Epithelial cell of esophagus (primary cell): ENCODE data around the gene LEMD1.

Experiments used
- DNase-seq: peaks from one replicate; pipeline ENCODE4 v3.0.0; 2010; ENCODE audit warnings: low read depth
- H3K4me3 ChIP-seq: 2 replicates; pipeline ENCODE4 v1.5.1; 2011; ENCODE audit warnings: mild to moderate bottlenecking, low read length, control low read depth
- TF ChIP-seq, protein P1 (sequence below): IDR thresholded peaks from 2 replicates; pipeline ENCODE4 v1.5.1; 2011; ENCODE audit warnings: low read depth, mild to moderate bottlenecking, low read length, control low read depth, inconsistent platforms; ENCODE audit not compliant: insufficient read depth; ENCODE audit errors: missing control alignments

The LEMD1 gene

GRCh38 chr1:205429762-205430695 lies 8.2 kb upstream of the LEMD1 start:
- H3K4me3 ChIP-seq = peak overlapping the region; percentile 47
- DNase-seq = no peak
- TF ChIP-seq, protein P1, sequence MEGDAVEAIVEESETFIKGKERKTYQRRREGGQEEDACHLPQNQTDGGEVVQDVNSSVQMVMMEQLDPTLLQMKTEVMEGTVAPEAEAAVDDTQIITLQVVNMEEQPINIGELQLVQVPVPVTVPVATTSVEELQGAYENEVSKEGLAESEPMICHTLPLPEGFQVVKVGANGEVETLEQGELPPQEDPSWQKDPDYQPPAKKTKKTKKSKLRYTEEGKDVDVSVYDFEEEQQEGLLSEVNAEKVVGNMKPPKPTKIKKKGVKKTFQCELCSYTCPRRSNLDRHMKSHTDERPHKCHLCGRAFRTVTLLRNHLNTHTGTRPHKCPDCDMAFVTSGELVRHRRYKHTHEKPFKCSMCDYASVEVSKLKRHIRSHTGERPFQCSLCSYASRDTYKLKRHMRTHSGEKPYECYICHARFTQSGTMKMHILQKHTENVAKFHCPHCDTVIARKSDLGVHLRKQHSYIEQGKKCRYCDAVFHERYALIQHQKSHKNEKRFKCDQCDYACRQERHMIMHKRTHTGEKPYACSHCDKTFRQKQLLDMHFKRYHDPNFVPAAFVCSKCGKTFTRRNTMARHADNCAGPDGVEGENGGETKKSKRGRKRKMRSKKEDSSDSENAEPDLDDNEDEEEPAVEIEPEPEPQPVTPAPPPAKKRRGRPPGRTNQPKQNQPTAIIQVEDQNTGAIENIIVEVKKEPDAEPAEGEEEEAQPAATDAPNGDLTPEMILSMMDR = no peak

GRCh38 chr1:205424901-205425600 lies 3.2 kb upstream of the LEMD1 start:
- DNase-seq = no peak
- TF ChIP-seq, protein P1 = no peak
- H3K4me3 ChIP-seq = no peak overlapping the region

GRCh38 chr1:205423814-205424399 lies 2.1 kb upstream of the LEMD1 start:
- H3K4me3 ChIP-seq = no peak overlapping the region
- TF ChIP-seq, protein P1 = no peak
- DNase-seq = no peak

DNA sequence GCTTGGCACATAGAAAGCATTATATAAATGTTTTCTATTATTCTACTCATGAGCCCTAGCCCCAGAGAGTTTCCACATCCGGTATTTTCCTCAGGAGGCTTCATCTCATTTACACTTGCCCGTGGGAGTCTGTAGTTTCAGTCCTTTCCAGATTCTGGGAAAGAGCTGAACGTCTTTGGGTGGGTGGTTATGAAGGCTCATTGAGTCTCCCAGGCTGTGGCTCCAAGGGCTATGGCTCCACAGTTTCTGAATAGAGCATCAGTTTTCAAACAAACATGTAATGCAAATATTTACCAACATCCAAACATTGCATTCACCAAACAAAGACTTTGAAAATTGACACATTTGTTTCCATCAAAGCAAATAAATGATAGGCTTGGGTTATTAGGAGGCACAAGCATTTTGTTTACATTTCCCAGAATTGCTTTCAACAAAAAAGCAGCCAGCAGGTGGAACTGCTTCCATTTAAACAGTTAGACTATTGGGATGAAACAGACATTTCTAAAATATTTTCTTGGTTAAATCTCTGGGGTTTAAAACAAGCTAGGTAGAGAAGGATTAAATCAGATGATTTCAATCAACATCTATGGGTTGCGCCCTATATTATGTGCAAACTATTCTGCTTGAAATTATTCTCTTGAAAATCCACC lies 1.3 kb upstream of the LEMD1 start:
- no peak for DNase-seq
- H3K4me3 ChIP-seq = no peak overlapping the region
- TF ChIP-seq, protein P1 = peak; percentile 41

GRCh38 chr1:205420938-205421337 lies 918 bp downstream of the LEMD1 start:
- DNase-seq = no peak

More at GRCh38 chr1:205420938-205421337, 918 bp downstream of the LEMD1 start:
- TF ChIP-seq, protein P1 = no peak
- H3K4me3 ChIP-seq = no peak overlapping the region
